Ishikawa (cell line): ENCODE data around the gene ZNF385C.

Experiments used
- CEBPB ChIP-seq: IDR thresholded peaks from 2 replicates; pipeline ENCODE4 v1.6.1; 2012
- CREB1 ChIP-seq: IDR thresholded peaks from 2 replicates; pipeline ENCODE4 v1.6.1; 2012; ENCODE audit warnings: low read depth
- EGR1 ChIP-seq: IDR thresholded peaks from 2 replicates; pipeline ENCODE4 v1.6.1; 2012
- EP300 ChIP-seq: IDR thresholded peaks from 2 replicates; pipeline ENCODE4 v1.6.1; 2012; ENCODE audit warnings: borderline replicate concordance
- FOXM1 ChIP-seq: IDR thresholded peaks from 2 replicates; pipeline ENCODE4 v1.6.1; 2012; ENCODE audit warnings: low read depth, borderline replicate concordance
- MAX ChIP-seq: IDR thresholded peaks from 2 replicates; pipeline ENCODE4 v1.6.1; 2012
- NFIC ChIP-seq: IDR thresholded peaks from 2 replicates; pipeline ENCODE4 v1.6.1; 2012
- RAD21 ChIP-seq: IDR thresholded peaks from 2 replicates; pipeline ENCODE4 v1.6.1; 2012; ENCODE audit warnings: low read depth
- REST ChIP-seq: IDR thresholded peaks from 2 replicates; pipeline ENCODE4 v1.6.1; 2012; ENCODE audit warnings: low read depth, mild to moderate bottlenecking
- TAF1 ChIP-seq: IDR thresholded peaks from 2 replicates; pipeline ENCODE4 v1.6.1; 2012; ENCODE audit warnings: low read depth, mild to moderate bottlenecking
- TCF12 ChIP-seq: IDR thresholded peaks from 2 replicates; pipeline ENCODE4 v1.6.1; 2012; ENCODE audit warnings: low read depth
- TEAD4 ChIP-seq: IDR thresholded peaks from 2 replicates; pipeline ENCODE4 v1.6.1; 2012
- USF1 ChIP-seq: IDR thresholded peaks from 2 replicates; pipeline ENCODE4 v1.6.1; 2012
- YY1 ChIP-seq: IDR thresholded peaks from 2 replicates; pipeline ENCODE4 v1.6.1; 2012; ENCODE audit warnings: low read depth
- ZBTB7A ChIP-seq: IDR thresholded peaks from 2 replicates; pipeline ENCODE4 v1.6.1; 2012; ENCODE audit warnings: low read depth

The ZNF385C gene

GRCh38 chr17:41998497-41998896, 99.8 kb downstream of the ZNF385C start:
- TF ChIP-seq TCF12 (no peak), CREB1 (no peak), EGR1 (no peak), REST (no peak), CEBPB (no peak), YY1 (no peak), NFIC (no peak), USF1 (no peak), RAD21 (no peak), MAX (no peak), TAF1 (no peak), FOXM1 (no peak), EP300 (no peak), TEAD4 (no peak), ZBTB7A (no peak)

- TF ChIP-seq TAF1 (no peak), REST (no peak), USF1 (no peak), TEAD4 (no peak), RAD21 (no peak), FOXM1 (no peak), CREB1 (no peak), ZBTB7A (no peak), EGR1 (no peak), CEBPB (no peak), MAX (no peak), YY1 (no peak), TCF12 (no peak), NFIC (no peak), EP300 (no peak)
Measured at GRCh38 chr17:41996855-41997164, 101.5 kb downstream of the ZNF385C start.

- TF ChIP-seq RAD21 (no peak), EGR1 (no peak), TCF12 (no peak), REST (no peak), TEAD4 (no peak), NFIC (no peak), MAX (no peak), CREB1 (no peak), CEBPB (no peak), EP300 (no peak), TAF1 (no peak), YY1 (no peak), ZBTB7A (no peak), FOXM1 (no peak), USF1 (no peak)
Measured at GRCh38 chr17:41992576-41992975, 105.7 kb downstream of the ZNF385C start.
